GM19328 (cell line): ENCODE data around the gene CHMP4B.
"Not testable (repeated sequence)": the region's sequence is repeated elsewhere in the genome, so short reads cannot be mapped to it uniquely, and the experiment has no call there.

ENCODE experiments used
- ATAC-seq: cut with Tn5 transposase; IDR thresholded peaks from one replicate; pipeline ENCODE4 v1.9.1; 2021; ENCODE audit warnings: mild to moderate bottlenecking, moderate library complexity; ENCODE audit not compliant: unreplicated experiment

CHMP4B gene

DNA sequence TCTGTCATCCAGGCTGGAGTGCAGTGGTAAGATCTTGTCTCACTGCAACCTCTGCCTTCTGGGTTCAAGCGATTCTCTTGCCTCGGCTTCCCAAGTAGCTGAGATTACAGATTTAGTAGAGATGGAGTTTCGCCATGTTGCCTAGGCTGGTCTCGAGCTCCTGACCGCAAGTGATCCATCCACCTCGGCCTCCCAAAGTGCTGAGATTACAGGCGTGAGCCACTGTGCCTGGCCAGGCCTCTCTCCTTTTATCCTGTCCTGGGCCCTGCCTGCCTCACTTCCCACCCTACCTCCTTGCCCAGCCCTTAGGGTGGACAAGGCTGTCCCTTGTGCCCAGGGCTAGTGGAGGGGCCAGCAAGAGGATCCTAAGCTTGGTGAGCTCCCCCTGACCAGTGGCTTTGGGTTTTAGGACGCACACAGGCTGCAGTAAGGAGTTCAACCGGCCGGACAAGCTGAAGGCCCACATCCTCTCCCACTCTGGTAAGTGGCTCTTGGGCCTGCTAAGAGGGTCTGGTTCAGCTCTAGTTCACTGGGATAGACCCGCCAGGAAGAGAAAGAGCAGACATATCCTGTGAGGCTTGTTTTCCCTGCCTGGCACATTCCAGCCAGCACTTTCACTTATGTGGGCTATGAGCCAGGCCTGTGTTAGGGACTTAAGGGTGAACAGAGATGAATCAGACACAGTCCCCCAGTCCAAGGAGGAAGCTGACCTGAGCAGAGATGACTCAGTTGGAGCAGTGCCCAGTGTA is 21.9 kb upstream of the CHMP4B start:
- no peak for ATAC-seq

DNA sequence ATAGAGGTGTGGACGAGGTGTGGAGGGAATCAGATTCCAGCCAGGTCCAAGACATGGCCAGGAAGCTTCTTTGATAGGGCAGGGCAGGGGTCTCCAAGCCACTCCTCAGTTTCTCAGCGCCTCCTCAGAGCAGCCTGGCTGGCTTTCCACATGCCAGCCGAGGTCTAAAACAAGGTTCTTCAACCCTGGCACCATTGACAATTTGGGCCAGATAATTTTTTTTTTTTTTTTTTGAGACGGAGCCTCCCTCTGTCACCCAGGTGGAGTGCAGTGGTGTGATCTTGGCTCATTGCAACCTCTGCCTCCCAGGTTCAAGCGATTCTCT is 21.3 kb upstream of the CHMP4B start:
- ATAC-seq: no peak

DNA sequence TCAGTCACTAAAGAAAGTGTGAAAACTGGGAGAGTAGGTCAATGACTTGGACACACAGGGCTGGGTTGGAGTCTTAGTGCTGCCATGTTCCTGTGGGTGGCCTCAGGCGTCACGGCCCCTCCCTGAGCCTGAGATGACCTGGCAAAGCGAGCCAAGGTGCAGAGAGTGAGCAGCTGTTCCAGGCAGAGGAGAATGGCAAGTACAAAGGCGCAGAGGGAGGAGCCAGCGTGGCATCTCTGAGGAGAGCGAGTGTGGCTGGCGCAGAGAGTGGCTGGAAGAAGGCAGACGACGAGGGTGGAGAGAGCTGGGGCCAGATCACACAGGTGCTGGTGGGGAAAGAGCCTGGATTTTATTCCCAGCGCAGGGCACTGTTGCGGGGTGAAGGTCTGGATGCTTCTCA is 20.6 kb upstream of the CHMP4B start:
- no peak for ATAC-seq

DNA sequence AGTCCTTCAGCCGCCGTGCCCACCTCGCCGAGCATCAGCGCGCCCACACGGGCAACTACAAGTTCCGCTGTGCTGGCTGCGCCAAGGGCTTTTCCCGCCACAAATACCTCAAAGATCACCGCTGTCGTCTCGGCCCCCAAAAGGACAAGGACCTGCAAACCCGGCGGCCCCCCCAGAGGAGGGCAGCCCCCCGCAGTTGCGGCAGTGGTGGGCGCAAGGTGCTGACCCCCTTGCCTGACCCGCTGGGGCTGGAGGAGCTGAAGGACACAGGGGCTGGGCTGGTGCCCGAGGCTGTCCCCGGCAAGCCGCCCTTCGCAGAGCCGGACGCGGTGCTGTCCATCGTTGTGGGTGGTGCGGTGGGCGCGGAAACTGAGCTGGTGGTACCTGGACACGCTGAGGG is 20.1 kb upstream of the CHMP4B start:
- ATAC-seq: no peak

DNA sequence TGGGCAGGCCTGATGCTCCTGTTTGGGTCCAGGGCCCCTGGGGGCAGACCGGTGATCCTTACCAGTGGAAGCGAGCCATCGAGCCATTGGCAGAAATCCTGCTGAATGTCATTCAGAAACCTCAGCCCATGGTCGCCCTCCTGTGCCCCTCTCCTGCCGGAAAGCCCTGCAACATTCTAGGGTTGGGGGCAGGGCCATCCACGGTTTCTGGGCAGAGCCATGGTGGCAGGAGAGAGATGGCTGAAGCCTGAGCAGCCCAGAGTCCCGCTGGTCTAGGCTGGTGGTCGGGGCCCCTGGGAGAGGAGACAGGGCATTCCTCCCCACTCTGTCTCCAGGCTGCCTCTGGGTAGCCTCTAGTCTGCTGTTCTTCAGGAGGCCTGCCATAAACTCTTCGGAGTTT is 19.6 kb upstream of the CHMP4B start:
- no peak for ATAC-seq

DNA sequence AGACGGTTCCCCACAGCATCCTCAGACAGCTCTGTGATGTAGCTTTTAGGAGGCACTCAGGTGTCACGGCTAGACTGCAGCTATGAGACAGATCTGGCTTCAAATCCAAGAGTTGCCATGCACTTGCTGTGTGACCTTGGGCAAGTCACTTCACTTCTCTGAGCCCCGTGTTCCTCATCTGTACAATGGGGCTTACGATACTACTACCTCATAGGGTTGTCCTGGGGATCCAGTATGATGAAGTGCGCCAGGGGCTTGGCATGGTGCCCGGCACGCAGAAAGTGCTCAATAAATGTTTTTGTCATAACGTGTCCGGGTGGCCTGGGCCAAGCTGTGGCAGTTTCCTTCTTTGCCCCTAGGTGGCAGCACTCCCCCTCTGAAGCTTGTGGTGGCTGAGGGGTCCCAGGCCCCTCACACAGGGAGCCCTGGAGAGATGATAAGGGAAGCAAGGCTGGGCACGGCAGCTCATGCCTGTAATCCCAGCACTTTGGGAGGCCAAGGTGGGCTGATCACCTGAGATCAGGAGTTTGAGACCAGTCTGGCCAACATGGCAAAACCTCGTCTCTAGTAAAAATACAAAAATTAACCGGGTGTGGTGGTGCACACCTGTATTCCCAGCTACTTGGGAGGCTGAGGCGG is 19.1 kb upstream of the CHMP4B start:
- no peak for ATAC-seq

DNA sequence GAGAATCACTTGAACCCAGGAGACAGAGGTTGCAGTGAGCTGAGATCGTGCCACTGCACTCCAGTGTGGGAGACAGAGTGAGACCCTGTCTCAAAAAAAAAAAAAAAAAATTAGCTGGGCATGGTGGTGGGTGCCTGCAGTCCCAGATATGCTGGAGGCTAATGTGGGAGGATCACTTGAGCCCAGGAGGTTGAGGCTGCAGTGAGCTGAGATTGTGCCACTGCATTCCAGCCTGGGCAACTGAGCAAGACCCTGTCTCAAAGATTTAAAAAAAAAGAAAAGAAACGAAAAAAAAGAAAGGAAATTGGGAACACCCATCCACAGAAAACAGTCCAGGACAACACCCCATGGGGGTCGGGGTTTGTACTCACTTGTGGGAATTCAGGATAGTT is 18.6 kb upstream of the CHMP4B start:
- not testable (repeated sequence) for ATAC-seq

DNA sequence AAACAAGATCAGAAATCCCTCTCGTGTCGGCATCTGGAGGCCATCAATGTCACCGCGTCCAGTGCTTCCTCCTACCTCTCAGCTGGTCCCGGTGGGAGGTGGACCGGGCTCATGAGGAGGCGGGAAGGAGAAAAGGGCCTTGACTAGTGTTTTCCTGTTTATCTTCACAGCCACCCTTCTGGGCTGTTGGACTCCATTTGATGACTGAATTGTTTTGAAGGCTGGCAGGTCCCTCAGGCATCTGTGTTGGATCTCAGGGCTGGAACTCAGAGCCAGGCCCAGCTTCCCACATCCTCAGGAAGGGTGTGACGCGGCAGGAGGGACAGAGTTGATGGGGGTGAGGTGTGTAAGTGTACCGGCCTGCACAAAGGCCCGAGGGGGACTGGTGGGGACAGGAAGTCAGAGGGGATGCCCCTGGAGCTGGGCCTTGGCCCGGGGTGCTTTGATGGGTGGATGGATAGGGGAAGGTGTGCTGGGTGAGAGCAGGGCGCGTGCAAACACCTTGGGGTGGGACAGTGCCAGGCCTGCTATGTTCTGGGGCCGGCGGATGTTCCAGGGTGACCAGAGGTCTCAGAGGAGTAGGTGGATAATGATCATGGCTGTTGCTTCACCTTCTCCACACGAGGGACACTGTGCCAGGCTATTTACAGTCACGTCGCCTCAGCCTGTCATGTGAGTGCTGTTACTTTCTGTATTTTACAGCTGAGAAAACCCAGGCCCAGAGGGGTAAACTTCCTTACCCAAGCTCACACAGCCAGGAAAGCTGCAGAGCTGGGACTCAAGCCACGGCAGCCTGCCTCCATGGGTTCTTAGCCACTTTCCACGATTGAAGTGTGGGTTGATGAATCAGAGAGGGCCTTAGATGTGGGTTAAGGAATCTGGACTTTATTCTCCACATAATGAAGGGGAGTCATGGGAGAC is 17.9 kb upstream of the CHMP4B start:
- no peak for ATAC-seq

DNA sequence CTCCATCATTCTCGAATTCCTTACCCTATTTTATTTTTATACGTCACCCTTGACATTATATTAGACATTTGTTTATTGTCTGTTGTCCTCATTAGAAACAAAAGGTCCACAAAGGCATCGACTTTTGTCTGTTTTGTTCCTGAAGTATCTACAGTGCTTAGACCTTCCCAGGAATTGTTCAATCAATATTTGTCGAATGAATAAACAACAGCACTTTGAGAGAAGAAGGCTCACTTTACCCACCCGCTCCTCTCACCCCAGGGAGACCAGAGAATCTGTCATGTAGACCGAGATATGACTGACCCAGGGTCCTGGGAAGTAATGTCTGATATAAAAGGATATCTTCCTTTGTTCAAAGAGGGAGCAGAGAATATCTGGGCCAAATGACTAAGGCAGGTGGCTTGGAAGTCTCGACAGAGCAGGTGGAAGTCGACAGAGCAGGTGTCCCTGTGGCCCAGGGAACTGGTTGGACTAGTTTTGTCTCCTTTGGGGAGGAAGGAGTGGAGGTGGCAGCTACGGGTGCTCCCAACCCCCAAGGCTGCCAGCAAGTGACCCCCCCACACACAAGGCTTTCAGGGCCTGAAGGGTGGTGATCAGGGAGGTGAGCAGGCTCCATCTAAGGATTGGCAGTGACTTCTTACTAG is 14.8 kb upstream of the CHMP4B start:
- ATAC-seq: no peak

DNA sequence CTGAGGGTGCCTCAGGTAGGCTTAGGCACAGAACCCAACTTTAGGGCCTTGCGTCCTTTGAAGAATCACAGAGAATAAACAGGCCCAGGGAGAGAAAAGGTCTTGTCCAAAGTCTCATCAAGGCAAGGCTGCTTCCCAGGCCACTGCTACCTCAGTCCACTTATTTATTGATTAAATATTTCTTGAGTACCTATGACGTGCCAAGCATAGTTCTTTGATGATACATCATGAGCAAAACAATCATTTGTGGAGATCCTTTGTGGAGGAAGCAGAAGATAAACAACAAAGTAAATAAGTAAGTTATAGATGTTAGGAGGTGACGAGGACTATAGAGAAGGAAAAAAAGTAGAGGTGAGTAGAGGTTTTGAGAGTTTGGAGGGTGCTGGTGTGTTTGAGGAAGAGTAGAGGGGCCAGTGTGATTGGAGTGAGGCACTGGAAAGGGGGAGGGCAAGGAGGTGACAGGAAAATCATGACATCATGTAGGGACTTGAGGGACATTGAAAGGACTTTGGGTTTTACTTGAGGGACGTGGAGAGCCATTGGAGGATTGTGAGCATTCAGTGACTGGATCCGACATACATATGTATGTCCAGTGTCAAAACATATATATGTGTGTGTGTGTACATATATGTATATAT is 14.1 kb upstream of the CHMP4B start:
- no peak for ATAC-seq

DNA sequence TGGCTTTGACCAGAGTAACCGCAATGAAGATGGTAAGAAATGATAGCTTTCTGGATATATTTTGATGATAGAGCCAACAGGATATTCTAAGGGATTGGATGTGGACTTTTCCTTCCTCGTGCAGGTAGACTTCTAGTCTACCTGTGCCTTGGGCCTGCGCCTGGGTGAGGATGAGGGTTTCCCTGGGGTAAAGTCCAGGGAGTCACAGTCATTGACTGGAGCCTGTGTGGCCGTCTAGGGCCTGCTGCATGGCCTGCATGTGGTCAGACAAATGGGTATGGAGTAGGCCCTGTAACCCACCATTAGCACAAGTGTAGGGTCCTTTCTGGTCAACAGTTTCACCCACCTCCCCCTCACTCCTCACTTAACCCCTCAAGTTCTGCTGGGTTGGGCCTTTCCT is 12.7 kb upstream of the CHMP4B start:
- ATAC-seq: no peak

DNA sequence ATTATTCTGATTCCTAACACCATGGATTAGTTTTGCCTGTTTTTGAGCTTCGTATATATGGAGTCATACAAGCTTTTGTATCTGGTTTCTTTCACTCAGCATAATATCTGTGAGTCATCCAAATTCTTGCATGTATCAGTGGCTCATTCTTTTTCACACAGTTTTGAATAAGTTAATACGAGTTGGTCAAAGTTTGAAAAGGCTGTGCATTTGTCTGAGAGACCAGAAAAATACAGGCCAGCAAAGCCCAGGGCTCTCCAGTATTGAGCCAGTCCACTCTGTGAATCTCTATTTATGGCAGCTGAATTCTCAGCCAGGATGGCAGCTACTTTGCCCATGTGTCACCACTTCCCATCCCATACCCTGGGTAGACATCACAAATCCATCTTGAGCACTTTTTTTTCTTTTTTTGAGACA is 7.2 kb upstream of the CHMP4B start:
- no peak for ATAC-seq

DNA sequence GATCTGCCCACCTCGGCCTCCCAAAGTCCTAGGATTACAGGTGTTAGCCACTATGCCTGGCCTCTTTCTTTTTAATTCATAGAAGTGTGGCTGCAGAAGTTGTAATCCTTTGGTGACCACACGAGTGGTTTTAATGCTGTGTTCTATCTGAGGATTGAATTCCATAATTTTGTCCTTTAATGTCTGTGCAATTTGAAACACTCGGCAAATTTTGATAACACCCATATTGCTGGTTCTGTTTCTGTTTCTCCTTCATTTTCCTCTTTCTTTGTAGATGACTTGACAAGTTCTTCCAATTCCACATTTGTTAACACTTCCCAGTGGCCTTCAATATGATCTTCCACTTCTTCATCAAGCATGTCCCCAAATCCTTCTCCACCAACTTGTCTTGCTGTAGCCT is 2.8 kb upstream of the CHMP4B start:
- no peak for ATAC-seq

DNA sequence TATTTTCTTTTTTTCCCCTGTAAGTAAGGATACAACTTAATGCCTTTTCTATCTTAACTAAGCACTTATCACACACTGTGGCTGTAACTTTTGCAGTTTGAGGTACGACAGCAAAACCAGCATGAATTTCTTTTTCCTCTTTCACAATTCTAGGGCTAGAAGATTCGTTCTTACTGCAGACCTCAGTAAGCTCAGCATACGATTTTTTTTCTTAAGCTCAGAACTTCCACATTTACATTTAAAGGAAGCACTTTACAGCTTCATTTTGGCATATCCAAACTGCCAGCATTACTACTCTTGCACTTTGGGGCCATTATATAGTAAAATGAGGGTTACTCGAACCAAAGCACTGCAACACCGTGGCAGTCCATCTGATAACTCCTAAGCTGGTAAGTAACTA is 889 bp upstream of the CHMP4B start:
- no peak for ATAC-seq

DNA sequence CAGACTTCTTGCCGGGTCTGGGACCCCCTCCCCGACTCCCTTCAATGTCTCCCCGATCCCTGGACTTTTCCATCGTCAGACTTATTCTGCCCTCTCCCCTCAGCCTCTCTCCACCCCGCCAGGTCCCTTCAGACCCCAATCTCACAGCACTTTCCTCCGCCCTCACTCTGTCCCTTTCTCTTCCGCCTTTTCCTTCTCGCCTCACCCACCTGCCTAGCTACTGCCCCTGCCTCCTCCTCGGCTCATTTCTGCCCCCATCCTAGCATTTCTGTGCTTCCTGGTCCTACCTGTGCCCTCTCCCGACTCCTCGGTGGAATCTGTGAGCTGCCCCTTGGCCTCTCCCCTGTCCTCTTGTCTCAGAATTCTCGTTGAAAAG is 616 bp downstream of the CHMP4B start:
- no peak for ATAC-seq

DNA sequence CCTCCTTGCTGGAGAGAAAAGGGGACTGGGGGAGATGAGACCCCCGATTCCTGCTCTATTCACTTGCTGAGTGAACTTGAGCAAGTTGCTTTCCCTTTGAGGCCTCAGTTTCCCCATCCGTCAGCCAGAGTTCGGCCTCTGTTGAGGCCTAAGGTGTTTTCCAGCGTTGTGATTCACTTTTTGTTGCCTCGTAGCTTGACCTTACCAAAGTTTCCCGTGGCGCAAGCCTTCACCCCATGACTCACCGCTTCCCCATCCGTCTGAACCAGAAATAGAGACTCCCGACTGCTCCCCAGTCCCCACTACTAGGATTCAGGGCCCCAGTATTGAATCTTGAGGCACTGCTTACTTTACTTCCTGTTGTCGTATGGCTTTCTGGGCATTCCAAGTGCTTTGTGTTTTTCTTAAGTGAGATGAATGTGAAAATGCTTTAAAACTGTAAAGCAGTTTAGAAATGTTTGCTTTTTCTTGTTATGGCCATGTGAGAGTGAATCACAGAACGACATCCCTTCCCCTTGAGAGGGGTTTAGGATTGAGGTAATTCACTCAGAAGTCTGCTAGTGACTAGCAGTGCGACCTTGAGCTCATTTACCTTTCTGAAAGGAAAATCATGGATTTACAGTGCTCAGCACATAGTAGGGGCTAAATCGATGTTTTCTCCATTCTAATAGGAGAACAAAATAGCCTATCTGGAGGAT is 1.2 kb downstream of the CHMP4B start:
- no peak for ATAC-seq

DNA sequence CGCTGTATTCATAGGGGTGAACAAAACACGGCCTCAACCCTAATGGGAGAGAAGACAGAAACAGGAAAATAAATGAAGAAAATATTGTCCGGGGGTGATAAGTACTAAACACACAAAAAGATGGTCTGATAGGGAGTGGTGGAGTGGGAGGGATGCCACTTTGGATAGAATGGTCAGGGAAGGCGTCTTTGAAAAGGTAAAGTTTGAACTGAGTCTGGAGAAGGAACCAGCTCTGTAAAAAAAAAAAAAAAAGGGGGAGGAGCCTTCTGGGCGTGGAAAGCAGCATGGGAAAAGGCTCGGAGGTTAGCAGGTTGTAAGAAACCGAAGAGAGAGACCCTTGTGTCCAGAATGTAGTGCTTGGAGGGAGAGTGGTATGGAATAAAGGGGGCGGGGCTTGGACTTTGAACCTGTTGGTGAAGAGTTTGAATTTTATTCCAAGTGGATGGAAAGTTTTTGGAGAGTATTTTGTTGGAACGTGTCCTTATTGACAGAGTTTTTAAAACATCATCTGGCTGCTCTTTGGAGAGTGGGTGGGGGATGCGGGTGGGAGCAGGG is 1.8 kb downstream of the CHMP4B start:
- ATAC-seq: no peak

DNA sequence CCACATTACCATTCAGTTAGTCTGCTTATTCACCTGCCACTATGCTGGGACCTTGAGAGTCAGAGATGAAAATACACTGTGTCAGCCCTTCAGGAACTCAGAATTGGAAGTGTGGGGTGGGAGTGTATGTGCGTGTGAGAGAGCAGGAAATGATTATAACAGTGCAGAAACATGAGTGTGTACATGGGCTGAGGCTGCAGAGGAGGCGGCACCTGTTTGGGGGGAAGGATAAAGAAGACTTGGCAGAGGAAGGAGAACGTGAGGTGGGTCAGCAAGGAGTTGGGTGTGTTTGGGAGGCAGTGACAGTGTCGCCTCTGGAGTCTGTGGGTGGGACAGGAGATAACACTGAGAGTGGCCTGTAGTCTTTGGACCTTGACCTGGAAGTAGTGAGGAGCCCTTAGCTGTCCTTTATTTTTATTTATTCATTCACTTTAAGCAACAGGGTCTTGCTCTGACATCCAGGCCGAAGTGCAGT is 3.1 kb downstream of the CHMP4B start:
- no peak for ATAC-seq

DNA sequence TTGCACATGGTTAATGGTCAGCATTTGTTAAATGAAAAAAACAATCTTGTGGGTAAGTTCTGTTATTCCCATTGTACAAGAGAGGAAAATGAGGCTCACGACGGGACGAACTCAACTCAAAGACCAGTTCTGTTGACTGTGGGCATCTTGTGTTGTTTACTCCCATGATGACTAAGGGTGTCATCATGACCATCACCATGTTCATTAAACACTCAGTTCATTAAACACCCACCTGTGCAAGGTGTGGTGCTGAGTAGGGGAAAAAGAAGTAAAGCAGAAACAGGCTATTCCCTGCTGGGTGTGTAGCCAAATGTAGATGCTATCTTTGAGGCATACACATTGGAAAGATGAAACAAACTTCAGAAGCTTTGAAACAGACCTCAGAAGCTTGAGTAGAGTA is 4.5 kb downstream of the CHMP4B start:
- no peak for ATAC-seq

DNA sequence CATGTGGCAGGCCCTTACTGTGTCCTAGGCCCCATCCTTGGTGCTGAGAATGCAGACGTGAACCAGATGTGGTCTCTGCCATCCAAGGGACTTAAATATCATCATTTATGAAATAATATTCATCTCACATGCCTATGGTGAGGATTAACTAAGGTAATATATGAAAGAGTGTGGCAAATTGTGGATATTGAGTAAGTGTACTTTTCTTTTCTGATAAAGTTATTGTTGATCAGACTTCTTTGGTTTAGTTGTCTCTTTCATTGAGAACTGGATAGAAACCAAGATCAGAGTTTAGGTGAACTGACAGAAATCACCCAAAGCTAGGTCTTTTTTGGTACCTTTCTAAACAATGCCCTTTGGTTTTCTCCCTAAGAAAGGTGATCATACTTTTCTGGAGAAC is 5.0 kb downstream of the CHMP4B start:
- no peak for ATAC-seq
